ENCODE measurements around the gene NETO1.

NETO1 gene

GRCh38 chr18:72840109-72840508 lies 27.7 kb downstream of the NETO1 start:
- Histone ChIP-seq H3K9me3 (ENCODE audit: severe bottlenecking) (no peaks in the 10 kb centered on the region), H3K27ac (ENCODE audit: poor library complexity, severe bottlenecking) (no peak overlapping the region), H3K27me3 (ENCODE audit: insufficient read depth, poor library complexity, severe bottlenecking) (no peaks in the 10 kb centered on the region), H3K4me3 (ENCODE audit: severe bottlenecking) (no peak overlapping the region), H3K36me3 (ENCODE audit: low read depth) (no peaks in the 10 kb centered on the region), H3K4me1 (ENCODE audit: insufficient read depth, poor library complexity, severe bottlenecking) (no peaks in the 10 kb centered on the region)
- no peak for TF ChIP-seq CTCF (IDR thresholded peaks at IDR 0.05; ENCODE audit: poor library complexity, severe bottlenecking)
- DNase-seq (ENCODE audit: low spot score), result no peak
- no peak for ATAC-seq (ENCODE audit: low read depth)

- Histone ChIP-seq H3K4me1 (ENCODE audit: insufficient read depth, poor library complexity, severe bottlenecking) (peaks cover 12% of the 10 kb centered on the region), H3K4me3 (ENCODE audit: severe bottlenecking) (no peak overlapping the region), H3K27ac (ENCODE audit: poor library complexity, severe bottlenecking) (no peak overlapping the region), H3K36me3 (ENCODE audit: low read depth) (no peaks in the 10 kb centered on the region), H3K27me3 (ENCODE audit: insufficient read depth, poor library complexity, severe bottlenecking) (no peaks in the 10 kb centered on the region), H3K9me3 (ENCODE audit: severe bottlenecking) (no peaks in the 10 kb centered on the region)
- DNase-seq (ENCODE audit: low spot score) (no peak), ATAC-seq (ENCODE audit: low read depth) (no peak)
- no peak for TF ChIP-seq CTCF (IDR thresholded peaks at IDR 0.05; ENCODE audit: poor library complexity, severe bottlenecking)
These were observed 33.1 kb downstream of the NETO1 start for GRCh38 chr18:72834731-72835130.

DNA sequence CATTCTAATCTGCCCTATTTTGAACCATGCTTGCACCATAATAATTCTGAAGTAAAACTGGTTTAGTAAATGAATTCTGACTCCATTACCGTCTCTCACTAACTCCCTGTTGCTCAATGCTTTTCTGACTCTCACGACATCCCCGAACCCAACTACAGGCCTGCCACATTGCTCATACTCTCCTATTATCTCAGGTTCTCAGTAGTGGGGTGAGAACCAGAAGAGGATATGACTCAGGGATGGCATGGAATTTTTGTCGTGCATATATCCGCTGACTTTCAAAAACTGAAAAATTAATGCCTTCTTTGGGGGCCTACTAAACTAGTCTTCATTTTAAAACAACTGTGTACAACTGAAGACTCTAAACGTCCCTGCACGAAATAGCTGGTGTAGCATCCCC lies 34.3 kb downstream of the NETO1 start:
- Histone ChIP-seq H3K36me3 (ENCODE audit: low read depth) (no peaks in the 10 kb centered on the region), H3K27ac (ENCODE audit: poor library complexity, severe bottlenecking) (peak overlapping the region; percentile 15), H3K27me3 (ENCODE audit: insufficient read depth, poor library complexity, severe bottlenecking) (no peaks in the 10 kb centered on the region), H3K4me1 (ENCODE audit: insufficient read depth, poor library complexity, severe bottlenecking) (peaks cover 12% of the 10 kb centered on the region), H3K9me3 (ENCODE audit: severe bottlenecking) (no peaks in the 10 kb centered on the region), H3K4me3 (ENCODE audit: severe bottlenecking) (no peak overlapping the region)
- TF ChIP-seq CTCF (IDR thresholded peaks at IDR 0.05; ENCODE audit: poor library complexity, severe bottlenecking), result no peak
- peak; percentile 48; the same call in 1 of the 3 replicates for ATAC-seq (ENCODE audit: low read depth)
- no peak for DNase-seq (ENCODE audit: low spot score)

GRCh38 chr18:72830109-72830508 lies 37.7 kb downstream of the NETO1 start:
- Histone ChIP-seq H3K27ac (ENCODE audit: poor library complexity, severe bottlenecking) (no peak overlapping the region), H3K36me3 (ENCODE audit: low read depth) (0 out of 2 replicates have a peak, but pooled peaks cover 5% of the 10 kb centered on the region), H3K4me1 (ENCODE audit: insufficient read depth, poor library complexity, severe bottlenecking) (peaks cover 12% of the 10 kb centered on the region), H3K9me3 (ENCODE audit: severe bottlenecking) (no peaks in the 10 kb centered on the region), H3K4me3 (ENCODE audit: severe bottlenecking) (no peak overlapping the region), H3K27me3 (ENCODE audit: insufficient read depth, poor library complexity, severe bottlenecking) (no peaks in the 10 kb centered on the region)
- no peak for TF ChIP-seq CTCF (IDR thresholded peaks at IDR 0.05; ENCODE audit: poor library complexity, severe bottlenecking)
- DNase-seq (ENCODE audit: low spot score) (no peak), ATAC-seq (ENCODE audit: low read depth) (0 out of 3 replicates have a peak, but pooled peaks have one; percentile 41)

DNA sequence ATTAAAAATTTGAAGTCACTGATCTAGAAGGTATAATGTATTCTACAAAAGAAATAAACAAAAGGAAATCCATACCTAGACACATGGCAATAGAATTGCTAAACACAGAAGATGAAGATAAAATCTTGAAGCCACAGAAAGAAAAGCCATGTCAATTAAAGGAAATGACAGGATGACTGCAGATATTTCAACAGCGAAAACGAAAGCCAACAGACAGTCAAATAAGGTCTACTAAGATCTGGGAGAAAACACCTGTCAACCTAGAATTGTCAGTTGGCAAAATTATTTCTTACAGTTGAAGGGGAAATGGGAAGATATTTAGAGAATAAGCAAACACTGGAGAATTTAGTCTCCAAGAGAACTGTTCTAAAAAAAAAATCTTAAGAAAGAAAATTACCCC lies 39.2 kb downstream of the NETO1 start:
- no peak overlapping the region for H3K4me3 ChIP-seq (ENCODE audit: severe bottlenecking)
- no peaks in the 10 kb centered on the region for H3K27me3 ChIP-seq (ENCODE audit: insufficient read depth, poor library complexity, severe bottlenecking)

More for the DNA sequence above, 39.2 kb downstream of the NETO1 start:
- ATAC-seq (ENCODE audit: low read depth) (no peak), DNase-seq (ENCODE audit: low spot score) (no peak)
- H3K4me1 ChIP-seq (ENCODE audit: insufficient read depth, poor library complexity, severe bottlenecking), result peaks cover 4% of the 10 kb centered on the region
- H3K9me3 ChIP-seq (ENCODE audit: severe bottlenecking), result no peaks in the 10 kb centered on the region
- 0 out of 2 replicates have a peak, but pooled peaks cover 5% of the 10 kb centered on the region for H3K36me3 ChIP-seq (ENCODE audit: low read depth)
- H3K27ac ChIP-seq (ENCODE audit: poor library complexity, severe bottlenecking), result no peak overlapping the region
- no peak for TF ChIP-seq CTCF (IDR thresholded peaks at IDR 0.05; ENCODE audit: poor library complexity, severe bottlenecking)
